ENCODE data around the gene PTMA. TPM values are rescaled to one million over a fixed set of nuclear protein-coding genes. Genes with fewer than 3 reads are reported as not detected.

Gene PTMA
- total RNA-seq, 1 experiment from 2014 or later = 2,164 TPM

DNA sequence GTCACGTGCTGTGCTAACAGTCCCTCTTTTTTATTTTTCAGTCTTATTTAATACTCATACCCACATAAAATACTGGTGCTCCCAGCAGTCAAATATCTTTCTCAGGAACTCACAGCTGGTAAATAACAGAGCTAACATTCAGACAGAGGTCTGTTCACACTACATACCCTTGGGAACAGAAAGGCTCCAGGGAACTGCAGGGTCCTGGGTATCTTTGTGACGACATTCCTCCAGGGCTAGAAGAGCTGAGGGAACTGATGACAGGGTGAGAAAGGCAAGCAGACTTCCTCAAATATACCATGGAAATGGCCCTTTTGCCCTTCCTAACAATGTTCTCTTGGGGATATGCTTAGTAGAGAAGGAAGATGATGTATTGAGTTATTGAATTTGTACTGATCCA, 53.4 kb downstream of the PTMA start (continued):
- TF ChIP-seq, protein P1, sequence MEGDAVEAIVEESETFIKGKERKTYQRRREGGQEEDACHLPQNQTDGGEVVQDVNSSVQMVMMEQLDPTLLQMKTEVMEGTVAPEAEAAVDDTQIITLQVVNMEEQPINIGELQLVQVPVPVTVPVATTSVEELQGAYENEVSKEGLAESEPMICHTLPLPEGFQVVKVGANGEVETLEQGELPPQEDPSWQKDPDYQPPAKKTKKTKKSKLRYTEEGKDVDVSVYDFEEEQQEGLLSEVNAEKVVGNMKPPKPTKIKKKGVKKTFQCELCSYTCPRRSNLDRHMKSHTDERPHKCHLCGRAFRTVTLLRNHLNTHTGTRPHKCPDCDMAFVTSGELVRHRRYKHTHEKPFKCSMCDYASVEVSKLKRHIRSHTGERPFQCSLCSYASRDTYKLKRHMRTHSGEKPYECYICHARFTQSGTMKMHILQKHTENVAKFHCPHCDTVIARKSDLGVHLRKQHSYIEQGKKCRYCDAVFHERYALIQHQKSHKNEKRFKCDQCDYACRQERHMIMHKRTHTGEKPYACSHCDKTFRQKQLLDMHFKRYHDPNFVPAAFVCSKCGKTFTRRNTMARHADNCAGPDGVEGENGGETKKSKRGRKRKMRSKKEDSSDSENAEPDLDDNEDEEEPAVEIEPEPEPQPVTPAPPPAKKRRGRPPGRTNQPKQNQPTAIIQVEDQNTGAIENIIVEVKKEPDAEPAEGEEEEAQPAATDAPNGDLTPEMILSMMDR (IDR thresholded peaks at IDR 0.05) = no peak
- TF ChIP-seq, protein P2, sequence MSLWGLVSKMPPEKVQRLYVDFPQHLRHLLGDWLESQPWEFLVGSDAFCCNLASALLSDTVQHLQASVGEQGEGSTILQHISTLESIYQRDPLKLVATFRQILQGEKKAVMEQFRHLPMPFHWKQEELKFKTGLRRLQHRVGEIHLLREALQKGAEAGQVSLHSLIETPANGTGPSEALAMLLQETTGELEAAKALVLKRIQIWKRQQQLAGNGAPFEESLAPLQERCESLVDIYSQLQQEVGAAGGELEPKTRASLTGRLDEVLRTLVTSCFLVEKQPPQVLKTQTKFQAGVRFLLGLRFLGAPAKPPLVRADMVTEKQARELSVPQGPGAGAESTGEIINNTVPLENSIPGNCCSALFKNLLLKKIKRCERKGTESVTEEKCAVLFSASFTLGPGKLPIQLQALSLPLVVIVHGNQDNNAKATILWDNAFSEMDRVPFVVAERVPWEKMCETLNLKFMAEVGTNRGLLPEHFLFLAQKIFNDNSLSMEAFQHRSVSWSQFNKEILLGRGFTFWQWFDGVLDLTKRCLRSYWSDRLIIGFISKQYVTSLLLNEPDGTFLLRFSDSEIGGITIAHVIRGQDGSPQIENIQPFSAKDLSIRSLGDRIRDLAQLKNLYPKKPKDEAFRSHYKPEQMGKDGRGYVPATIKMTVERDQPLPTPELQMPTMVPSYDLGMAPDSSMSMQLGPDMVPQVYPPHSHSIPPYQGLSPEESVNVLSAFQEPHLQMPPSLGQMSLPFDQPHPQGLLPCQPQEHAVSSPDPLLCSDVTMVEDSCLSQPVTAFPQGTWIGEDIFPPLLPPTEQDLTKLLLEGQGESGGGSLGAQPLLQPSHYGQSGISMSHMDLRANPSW (CRISPR knock-in tag; conservative IDR thresholded peaks at IDR 0.05; ENCODE audit: low read depth) = no peak
- TF ChIP-seq ZNF416 (CRISPR knock-in tag; IDR thresholded peaks at IDR 0.05) (no peak), OVOL2 (CRISPR knock-in tag; IDR thresholded peaks at IDR 0.05; ENCODE audit: borderline replicate concordance) (no peak), TCF7 (CRISPR knock-in tag; IDR thresholded peaks at IDR 0.05; ENCODE audit: low read depth) (no peak), JAZF1 (CRISPR knock-in tag; IDR thresholded peaks at IDR 0.05) (no peak), ZNF219 (CRISPR knock-in tag; IDR thresholded peaks at IDR 0.05; ENCODE audit: borderline replicate concordance) (no peak), FOXK1 (CRISPR knock-in tag; IDR thresholded peaks at IDR 0.05) (no peak), ZNF263 (CRISPR knock-in tag; IDR thresholded peaks at IDR 0.05; ENCODE audit: low read depth) (no peak), CBFB (CRISPR knock-in tag; IDR thresholded peaks at IDR 0.05; ENCODE audit: low read depth) (no peak), ZNF317 (CRISPR knock-in tag; IDR thresholded peaks at IDR 0.05; ENCODE audit: borderline replicate concordance, low read depth) (no peak)
- TF ChIP-seq, protein P3, sequence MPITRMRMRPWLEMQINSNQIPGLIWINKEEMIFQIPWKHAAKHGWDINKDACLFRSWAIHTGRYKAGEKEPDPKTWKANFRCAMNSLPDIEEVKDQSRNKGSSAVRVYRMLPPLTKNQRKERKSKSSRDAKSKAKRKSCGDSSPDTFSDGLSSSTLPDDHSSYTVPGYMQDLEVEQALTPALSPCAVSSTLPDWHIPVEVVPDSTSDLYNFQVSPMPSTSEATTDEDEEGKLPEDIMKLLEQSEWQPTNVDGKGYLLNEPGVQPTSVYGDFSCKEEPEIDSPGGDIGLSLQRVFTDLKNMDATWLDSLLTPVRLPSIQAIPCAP (CRISPR knock-in tag; IDR thresholded peaks at IDR 0.05) = no peak

Other genes with a start within 250 kb of the PTMA start
- 944 to 1,223 TPM (median 1,004 TPM) in 3 replicates for gene NCL, start 244.0 kb upstream of the PTMA start, total RNA-seq (2021)
- 0.42 to 0.44 TPM (median 0.44 TPM) in 3 replicates for gene NMUR1, start 178.1 kb upstream of the PTMA start, total RNA-seq (2021)
- gene TEX44, start 115.7 kb upstream of the PTMA start, total RNA-seq (2021) = not detected in 3 replicates
- gene PDE6D, start 72.8 kb downstream of the PTMA start, total RNA-seq (2021) = 30.2 to 32.8 TPM (median 31.4 TPM) in 3 replicates
- gene COPS7B, start 77.9 kb downstream of the PTMA start, total RNA-seq (2021) = 56.5 to 63.8 TPM (median 57.1 TPM) in 3 replicates
- gene NPPC, start 217.9 kb downstream of the PTMA start, total RNA-seq (2021) = 0.98 to 2.5 TPM (median 2.2 TPM) in 3 replicates

Data from WTC11 (cell line).